GM19043 (cell line): ENCODE data around the gene NRIP1.
"Not testable (repeated sequence)": the region's sequence is repeated elsewhere in the genome, so short reads cannot be mapped to it uniquely, and the experiment has no call there.

Experiments used
- ATAC-seq: cut with Tn5 transposase; IDR thresholded peaks from one replicate; pipeline ENCODE4 v1.9.1; 2021; ENCODE audit warnings: low read depth; ENCODE audit not compliant: unreplicated experiment

NRIP1 gene

GRCh38 chr21:14982336-14982735, 82.5 kb downstream of the NRIP1 start:
- no peak for ATAC-seq

DNA sequence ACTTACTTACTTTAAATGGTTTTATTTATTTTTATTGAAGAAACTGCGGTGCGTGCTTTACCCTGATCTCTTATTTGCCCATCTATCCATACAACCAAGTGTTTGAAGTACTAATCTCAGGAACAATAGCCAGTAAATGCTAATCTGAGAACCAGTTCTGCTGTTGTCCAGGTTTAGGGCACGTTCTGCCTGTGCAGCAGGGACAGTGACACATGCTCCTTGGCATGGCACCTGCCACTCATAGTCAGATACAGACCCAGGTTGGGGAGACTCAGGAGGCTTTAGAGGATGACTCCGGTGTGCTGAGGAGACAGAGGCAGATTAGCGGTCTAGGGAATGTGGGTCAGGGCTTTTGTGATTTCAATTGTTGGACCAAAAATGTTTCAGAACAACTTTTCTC, 83.6 kb downstream of the NRIP1 start:
- ATAC-seq: no peak

- no peak for ATAC-seq
These were observed 85.5 kb downstream of the NRIP1 start for GRCh38 chr21:14979264-14979663.

DNA sequence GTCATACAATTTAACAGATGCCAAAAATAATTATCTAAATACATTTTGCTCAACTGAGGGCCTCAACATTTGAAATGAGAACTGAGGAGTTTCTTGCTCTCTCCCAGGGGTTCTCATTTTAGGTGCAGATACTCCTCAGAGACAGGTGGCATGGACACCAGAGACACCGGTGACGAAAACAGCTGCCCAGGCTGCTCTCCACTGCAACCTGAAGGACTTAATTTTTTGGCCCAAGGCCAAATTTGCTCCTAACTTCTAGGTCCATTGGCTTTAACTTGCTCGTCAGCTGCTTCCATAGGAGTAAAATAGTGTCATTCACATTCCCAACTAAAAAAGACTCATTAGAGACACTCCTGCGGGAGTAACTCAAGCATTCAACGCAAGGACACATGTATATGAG, 87.0 kb downstream of the NRIP1 start:
- no peak for ATAC-seq

GRCh38 chr21:14975136-14975919, 89.5 kb downstream of the NRIP1 start:
- no peak for ATAC-seq

GRCh38 chr21:14972678-14973077, 92.1 kb downstream of the NRIP1 start:
- no peak for ATAC-seq

DNA sequence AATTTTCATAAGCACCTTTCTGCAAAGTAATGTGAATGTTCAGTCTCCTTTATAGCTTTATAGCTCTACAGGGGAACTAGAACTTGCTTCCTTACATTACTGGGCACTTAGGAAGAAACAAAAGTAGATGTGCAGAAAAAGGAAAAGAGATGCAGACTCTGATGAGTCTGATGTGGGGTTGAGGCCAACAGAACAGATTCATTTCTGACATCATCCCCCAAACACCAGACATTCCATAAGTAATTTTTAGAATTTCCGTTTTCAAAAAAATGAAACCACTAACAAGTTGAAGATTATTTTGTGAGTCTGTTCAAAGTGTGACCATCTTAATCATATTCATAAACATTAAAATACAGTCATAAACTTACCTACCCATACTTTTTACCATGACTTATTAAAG, 96.0 kb downstream of the NRIP1 start:
- ATAC-seq: no peak

- no peak for ATAC-seq
These were observed 96.8 kb downstream of the NRIP1 start for GRCh38 chr21:14968029-14968428.

GRCh38 chr21:14964621-14965020, 100.2 kb downstream of the NRIP1 start:
- no peak for ATAC-seq

DNA sequence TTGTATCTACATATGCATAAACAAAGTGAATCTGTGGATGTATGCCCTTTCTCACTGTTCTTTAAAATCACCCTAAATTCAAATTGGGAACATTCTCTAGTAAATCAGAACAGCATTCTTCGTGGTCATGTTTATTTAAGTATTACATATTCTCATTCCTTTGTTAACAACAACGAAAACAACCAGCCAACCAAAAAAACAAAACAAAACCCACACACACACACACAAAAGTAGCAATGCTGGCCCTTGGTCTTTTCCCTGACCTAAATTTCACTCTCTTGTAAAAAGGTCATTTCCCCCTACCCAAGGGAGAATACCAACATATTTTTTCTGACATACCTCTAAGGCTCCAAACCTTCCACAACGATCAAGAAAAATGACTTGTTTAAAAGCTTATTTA, 102.6 kb downstream of the NRIP1 start:
- ATAC-seq: no peak

GRCh38 chr21:14961502-14961901, 103.3 kb downstream of the NRIP1 start:
- ATAC-seq: no peak

DNA sequence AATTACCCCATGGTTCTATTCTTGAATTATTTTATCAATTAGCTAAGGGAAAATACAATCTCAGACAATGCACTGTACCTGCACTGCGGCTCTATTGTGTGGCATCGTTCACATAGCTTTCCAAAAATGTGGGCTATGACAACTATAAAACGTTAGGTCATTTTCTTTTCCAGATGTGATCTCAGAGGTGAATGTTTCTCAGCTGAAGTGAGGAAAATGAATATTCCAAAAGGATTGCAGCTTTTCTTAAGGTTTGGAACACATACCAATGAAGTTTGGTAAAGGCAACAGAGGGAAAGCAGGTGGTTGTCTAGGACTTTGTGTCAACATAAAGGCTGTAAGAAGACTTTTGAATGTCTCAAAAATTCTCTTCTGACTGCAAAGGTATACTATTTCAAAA, 105.5 kb downstream of the NRIP1 start:
- ATAC-seq: no peak

DNA sequence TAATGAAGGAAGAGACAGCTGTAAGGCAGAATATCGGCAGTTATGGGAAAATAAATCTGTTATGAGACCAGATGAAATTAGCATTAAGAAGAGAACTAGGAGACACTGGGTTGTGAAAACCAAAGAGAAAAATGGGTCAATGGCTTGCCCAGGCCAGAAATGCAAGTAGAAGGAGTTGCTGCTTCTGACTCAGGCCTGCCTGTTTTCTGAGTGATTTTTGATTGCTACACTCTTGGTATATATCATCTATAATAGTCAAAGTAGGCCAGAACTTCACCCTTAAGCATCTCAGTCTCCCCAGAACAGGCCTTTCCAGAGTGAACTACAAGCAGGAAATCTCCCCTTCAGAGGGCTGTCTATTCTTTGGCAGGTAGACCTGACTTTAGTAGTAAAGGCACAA, 107.0 kb downstream of the NRIP1 start:
- no peak for ATAC-seq

GRCh38 chr21:14956807-14957206, 108.0 kb downstream of the NRIP1 start:
- ATAC-seq: no peak

DNA sequence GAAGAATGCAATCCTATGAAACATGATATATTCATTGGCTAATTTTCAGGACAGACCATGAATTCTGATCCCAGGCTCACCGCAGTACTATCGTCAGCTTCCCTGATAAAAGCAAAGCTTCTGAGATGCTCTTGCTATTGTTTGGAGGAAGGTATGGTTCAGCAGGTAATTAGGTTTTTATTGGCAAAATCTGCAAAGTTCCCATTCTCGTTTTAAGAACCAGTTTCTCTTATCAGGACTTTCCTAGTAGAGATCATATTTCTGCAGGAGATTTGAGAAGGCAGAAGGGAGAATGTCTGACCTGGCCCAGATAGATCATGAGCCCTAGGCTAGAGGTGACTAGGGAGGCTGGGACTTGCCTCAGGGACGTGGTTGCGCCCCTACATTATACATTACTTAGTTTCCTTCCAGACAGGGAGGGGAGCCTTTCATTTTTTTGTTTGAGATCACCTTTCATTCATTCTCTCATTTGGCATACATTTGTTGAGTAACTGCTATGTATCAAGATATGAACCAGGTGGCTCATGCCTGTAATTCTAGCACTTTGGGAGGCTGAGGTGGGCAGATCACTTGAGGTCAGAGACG, 108.8 kb downstream of the NRIP1 start:
- no peak for ATAC-seq

DNA sequence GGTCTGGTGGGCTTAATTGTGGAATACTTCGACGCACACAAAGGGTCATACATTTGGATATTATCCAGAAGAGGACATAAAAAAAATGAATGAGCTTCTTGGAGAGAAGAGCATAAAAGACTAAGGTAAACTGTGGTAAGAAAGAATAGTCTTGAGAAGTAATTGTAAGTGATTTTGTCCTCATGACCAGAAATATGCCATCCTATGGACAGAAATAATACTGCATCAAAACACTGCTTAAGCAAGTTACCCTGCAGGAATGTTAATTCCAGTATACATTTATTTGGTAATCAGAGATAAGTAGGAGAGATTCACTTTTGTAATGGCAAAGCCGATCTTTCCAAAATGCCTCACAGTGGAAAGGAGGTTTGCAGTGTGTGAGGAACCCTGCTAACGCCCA, 111.9 kb downstream of the NRIP1 start:
- ATAC-seq: no peak

GRCh38 chr21:14949603-14950002, 115.2 kb downstream of the NRIP1 start:
- no peak for ATAC-seq

DNA sequence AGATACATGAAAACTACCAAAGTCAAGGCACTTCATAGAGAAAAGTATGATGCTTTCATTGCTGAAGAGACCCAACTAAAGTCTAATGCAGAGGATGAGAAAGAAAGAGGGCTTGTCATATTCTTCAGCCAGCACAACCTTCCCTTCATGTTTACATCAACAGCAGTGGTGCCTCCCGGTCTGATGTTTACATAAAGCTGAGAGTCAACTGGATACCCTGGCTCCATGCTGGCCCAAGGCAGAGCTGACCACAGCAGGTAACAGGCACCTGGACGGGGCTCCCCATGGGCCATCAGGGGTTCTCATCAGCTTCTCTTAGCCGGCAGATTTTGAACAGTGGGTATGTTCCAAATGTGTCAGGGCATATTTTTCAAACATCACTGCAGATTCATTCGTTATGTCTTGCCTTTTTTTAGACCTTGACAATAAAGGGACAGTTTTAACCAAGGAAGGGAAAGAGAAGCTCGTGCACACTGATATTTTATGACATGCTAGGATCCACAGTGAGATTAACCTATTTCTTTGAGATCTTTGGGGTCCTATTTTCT, 117.1 kb downstream of the NRIP1 start:
- ATAC-seq: no peak

DNA sequence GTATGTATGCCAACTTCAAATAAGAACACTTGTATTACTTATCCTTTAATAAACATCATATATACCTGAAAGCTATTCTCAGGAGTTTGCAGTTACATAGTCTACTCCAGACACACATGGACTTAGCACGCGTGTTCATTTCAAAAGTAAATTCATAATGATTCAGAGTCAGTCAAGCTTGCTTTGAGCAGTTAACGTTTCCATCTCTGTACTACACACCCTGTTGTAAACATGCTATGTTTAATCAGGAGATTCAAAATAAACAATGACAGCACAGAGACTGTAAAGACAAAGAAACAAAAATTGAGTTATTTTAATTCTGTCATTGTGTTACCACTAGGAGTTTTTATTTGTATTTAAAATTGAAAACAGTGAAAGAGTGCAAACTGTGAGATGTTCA, 119.6 kb downstream of the NRIP1 start:
- no peak for ATAC-seq

- no peak for ATAC-seq
These were observed 121.2 kb downstream of the NRIP1 start for GRCh38 chr21:14943616-14944015.

DNA sequence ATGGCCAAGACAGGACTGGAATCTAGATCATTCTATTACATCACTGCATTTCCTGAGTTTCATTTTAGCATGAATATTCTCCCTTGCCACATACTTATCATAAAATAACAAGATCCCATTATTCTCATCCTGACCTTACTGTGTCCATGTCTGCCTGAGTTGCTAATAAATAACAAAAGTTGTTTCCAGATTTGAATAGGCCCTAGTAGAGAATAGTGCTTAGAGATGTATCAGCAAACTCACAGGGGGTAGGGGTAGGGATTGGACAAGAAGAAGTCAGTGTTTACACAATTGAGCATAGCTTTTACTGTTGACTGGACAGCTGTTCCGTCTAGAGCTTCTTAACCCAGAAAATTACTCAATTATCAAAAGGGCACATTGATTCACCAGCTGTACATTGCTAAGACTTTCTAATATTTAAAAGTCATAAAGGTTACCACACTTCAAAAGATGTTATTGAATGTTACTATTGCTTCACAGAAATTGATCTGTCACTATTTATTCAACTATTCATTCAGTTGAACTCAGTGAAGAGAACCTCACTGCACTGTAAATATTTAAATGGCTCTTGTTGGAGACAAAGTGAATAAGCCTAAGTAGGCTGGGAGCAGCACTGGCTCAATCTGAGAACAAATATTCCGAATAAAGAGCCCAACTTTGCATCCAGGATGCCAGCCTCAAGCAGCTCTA, 121.9 kb downstream of the NRIP1 start:
- no peak for ATAC-seq

DNA sequence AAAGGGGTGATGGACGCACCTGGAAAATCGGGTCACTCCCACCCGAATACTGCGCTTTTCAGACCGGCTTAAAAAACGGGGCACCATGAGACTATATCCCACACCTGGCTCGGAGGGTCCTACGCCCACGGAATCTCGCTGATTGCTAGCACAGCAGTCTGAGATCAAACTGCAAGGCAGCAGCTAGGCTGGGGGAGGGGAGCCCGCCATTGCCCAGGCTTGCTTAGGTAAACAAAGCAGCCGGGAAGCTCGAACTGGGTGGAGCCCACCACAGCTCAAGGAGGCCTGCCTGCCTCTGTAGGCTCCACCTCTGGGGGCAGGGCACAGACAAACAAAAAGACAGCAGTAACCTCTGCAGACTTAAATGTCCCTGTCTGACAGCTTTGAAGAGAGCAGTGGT, 137.5 kb downstream of the NRIP1 start:
- ATAC-seq: not testable (repeated sequence)
